ENCODE data around the gene SCNN1G.
"Not testable (repeated sequence)": the region's sequence is repeated elsewhere in the genome, so short reads cannot be mapped to it uniquely, and the experiment has no call there.

Gene SCNN1G, protein sequence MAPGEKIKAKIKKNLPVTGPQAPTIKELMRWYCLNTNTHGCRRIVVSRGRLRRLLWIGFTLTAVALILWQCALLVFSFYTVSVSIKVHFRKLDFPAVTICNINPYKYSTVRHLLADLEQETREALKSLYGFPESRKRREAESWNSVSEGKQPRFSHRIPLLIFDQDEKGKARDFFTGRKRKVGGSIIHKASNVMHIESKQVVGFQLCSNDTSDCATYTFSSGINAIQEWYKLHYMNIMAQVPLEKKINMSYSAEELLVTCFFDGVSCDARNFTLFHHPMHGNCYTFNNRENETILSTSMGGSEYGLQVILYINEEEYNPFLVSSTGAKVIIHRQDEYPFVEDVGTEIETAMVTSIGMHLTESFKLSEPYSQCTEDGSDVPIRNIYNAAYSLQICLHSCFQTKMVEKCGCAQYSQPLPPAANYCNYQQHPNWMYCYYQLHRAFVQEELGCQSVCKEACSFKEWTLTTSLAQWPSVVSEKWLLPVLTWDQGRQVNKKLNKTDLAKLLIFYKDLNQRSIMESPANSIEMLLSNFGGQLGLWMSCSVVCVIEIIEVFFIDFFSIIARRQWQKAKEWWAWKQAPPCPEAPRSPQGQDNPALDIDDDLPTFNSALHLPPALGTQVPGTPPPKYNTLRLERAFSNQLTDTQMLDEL

DNA sequence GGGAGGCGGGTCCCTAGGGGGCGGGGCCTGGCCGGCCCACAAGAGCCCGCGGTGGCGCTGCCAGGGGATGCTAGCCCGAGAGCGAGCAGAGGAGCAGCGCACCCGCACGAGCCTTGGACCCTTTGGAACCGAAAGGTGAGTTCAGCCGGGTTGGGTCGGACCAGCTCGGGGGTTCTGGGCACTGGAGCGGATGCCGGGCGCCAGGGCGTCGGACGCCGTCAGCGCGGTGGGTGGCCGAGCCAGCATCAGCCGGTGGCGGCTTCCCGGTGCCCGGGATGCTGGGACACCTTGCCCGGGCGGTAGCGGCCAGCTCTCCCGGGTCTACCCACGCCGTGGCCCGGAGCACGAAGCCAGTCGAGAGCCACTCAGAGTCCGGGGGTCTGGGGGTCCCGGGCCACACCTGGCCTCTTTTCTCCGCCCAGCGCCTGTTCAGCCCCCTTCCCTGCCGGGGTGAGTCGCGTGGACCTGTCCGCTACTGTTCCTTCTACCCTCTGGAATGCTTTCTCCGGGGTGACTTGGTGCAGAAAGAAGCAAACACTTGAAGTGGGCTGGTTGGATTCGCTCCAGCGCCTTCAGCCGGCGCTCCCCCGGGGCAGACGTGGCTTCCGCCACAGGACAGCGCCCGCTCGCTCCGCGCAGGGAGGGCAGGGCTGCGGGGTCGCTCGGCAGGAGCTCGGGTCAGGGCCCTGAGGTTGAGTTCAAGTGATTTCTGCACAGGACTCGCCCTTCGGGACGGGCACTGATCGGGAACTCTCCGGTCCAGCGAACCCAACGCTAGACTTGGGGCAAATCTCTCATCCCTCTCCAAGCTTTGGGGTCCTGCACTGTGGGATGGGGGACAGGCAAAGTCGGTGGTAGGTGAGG, at the start of gene SCNN1G:
Gene SCNN1G, plus strand, starts transcription at position 67 of the 864 bp plus-strand sequence. CDS start 3,527 bp downstream, outside the sequence.
- DNase-seq (ENCODE audit: extremely low read depth in 1 of 2, low read depth in 1 of 2) = no peak

DNA sequence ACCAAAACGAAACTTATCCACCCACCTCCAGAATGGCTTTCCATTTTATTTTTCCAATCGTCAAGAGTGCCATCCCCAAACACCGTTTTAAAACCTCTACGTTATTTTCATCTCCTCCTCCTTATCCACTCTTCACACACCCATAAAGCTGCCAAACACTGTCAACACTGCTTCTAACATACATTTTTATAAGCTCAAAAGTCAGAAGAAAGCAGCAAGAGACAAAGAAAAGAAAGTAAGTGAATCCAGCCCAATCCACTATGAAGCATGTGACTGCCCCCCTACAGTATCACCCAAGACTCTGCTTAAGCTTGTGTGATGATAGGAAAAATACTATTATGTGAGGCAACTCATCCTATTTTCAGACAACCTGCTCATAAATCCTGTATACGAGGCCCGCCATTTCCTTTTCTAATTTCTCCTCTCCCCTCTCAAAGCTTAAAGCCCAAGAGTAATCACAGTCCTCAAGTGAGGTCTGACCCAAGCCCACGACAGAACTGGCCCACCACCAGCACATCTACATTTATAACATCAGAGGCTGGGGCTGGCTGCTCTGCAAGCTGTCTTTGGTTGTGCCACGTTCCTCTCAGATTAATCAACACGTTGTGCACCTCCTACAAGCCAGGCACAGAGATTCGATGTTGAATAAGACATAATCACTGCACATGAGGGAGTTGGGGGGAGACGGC, 49.6 kb upstream of the SCNN1G start:
- DNase-seq (ENCODE audit: extremely low read depth in 1 of 2, low read depth in 1 of 2) = no peak

DNA sequence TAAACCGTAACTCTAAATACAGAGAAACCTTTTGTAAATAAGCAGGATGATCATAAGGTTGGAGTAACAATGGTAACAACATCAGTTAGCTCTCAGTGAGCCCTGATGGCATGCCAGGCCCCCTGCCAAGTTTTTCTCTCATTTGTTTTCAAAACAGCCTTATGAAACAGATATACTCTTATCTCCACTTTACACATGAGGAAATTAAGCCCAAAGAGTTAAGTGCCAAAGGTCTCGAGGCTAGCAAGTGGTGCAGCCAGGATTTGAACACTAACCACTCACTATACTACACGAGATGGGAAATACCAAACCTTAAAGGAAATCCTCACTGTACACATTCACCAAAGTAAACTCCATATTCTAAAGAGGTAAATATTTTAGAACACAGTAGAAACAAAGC, 48.3 kb upstream of the SCNN1G start:
- DNase-seq (ENCODE audit: extremely low read depth in 1 of 2, low read depth in 1 of 2) = no peak

DNA sequence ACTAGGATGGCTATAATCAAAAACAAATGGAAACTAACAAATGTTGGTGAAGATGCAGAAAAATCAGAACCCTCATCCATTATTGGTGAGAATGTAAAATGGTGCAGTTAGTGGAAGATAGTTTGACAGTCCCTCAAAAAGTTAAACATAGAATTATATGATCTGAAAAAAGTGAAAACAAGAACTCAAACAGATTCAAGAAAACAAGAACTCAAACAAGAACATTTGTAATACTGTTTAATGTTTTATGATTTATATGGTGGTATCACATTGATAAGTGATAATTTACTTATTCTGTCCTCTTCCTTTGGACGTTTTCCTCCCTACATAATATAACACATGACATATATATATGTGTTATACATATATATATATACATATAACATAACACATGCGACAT, 45.3 kb upstream of the SCNN1G start:
- no peak for DNase-seq (ENCODE audit: extremely low read depth in 1 of 2, low read depth in 1 of 2)

DNA sequence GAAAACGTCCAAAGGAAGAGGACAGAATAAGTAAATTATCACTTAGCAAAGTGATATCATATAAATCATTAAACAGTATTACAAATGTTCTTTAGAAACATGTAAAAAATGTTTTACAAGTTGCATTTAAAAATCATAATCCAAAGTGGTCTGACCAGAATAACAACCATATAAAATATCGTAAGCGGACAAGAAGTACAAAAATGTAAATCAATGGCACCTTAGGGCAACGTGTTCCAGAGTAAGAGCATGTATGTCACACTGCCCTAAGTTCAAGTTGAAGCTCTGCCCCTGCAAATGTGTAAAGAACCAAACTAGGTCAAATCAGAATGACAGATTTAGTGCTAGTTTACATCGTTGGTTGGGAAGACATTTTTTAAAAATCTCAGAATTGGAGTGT, 44.7 kb upstream of the SCNN1G start:
- DNase-seq (ENCODE audit: extremely low read depth in 1 of 2, low read depth in 1 of 2) = no peak

DNA sequence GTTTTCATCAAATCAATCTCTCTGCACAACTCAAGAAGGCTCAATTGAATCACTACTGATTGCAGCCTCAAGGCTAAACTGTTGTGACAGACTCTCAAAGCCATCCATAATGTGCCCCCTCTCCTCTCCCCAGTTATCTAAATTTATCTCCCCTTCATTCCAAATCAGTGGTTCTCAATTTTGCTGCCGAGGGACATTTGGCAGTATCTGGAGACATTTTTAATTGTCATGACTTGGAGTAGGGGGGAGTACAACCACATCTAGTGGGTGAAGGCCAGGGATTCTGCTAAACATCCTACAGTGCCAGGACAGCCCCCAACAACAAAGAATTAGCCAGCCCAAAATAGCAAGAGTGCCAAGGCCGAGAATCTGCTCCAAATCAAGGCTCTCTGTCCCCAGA, 42.4 kb upstream of the SCNN1G start:
- DNase-seq (ENCODE audit: extremely low read depth in 1 of 2, low read depth in 1 of 2) = no peak

DNA sequence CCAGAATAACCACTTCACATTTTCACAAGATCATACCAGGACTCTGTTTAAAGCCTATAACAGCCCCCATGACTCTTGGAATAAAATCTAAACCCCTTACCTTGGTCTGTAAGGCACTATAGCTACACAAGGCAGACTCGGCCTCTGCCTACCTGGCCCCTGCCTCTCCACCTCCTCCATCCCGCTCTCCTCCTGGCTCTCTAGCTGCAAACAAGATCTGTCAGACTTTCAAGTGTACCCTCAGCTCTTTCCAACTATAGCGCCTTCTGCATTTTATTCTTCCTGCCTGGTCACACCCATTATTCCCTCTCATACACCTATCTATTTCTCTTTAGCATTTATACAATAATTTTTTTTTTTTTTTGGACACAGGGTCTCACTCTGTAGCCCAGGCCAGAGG, 41.5 kb upstream of the SCNN1G start:
- no peak for DNase-seq (ENCODE audit: extremely low read depth in 1 of 2, low read depth in 1 of 2)

DNA sequence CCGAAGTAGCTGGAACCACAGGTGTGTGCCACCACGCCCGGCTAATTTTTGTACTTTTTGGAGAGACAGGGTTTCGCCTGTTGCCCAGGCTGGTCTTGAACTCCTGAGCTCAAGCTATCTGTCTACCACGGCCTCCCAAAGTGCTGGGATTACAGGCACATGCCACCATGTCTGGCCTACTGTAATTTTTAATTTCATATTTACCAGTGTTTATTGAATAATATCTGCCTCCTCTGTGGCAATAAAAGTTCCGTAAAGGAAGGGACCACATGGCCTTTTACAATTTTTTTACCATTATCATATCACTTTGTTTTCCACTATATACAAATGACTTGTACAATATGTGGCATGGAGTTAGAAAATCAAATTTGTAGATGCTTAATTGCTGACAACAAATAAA, 41.0 kb upstream of the SCNN1G start:
- no peak for DNase-seq (ENCODE audit: extremely low read depth in 1 of 2, low read depth in 1 of 2)

DNA sequence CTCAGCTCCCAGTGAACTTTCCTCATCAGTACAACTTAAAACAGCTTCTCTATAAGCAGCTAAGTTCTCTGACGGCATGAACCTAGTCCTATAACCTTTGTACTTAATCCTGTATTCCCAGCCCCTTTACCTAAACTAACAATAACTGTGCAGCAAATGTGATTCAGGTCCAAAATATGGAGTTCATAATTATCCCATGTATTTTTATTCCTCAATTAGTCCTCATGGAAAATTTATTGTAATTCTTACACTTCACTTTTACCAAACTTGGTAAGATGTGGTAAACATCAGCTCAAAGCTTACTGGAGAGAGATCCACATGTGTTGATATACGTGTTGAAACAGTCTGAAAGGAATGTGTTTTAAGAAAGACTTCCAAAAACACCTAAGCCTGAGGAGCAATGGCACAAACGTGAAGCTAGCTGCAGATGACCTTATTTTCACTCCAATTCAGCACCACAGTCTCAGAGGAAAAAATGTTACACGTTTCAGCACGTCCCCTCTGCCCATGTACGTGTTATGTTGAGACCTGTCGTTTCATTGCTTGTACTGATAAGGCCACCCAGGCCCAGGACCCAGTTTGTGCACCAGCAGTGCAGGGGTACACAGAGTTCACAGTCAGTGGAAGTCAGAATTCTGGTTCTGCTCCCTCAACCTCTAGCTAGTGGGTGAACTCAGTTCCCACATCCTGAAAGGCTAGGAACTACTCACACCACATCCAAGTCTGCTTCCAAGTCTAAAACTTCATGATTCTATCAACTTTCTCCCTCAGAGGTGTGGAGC, 40.4 kb upstream of the SCNN1G start:
- DNase-seq (ENCODE audit: extremely low read depth in 1 of 2, low read depth in 1 of 2) = no peak

DNA sequence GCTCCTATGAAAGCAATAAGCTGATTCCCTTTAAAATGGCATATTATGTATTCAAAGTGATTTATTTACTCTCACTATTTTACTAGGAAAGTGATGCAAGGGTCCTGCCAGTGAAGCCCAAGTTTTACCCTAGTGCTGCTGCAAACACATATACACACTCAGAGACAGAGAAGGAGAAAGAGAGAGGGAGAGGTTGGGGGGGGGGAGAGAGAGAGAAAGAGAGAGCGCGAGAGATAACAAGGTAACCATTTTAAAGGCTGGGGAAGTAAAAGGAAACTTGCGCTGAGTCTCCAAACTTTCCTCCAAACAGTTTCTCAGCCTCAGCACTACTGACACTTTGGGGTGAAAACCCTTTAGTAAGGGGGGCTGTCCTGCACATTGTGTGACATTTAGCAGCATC, 39.2 kb upstream of the SCNN1G start:
- no peak for DNase-seq (ENCODE audit: extremely low read depth in 1 of 2, low read depth in 1 of 2)

DNA sequence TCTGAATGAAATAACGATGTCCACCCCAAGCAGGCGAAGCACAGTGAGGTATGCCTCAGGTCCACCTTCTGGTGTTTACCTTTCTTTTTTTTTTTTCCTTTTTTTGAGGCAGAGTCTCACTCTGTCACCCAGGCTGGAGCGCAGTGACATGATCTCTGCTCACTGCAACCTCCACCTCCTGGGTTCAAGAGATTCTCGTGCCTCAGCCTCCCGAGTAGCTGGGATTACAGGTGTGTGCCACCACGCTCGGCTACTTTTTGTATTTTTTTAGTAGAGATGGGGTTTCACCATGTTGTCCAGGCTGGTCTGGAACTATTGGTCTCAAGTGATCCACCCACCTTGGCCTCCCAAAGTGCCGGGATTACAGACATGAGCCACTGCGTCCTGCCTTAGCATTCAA, 38.2 kb upstream of the SCNN1G start:
- not testable (repeated sequence) for DNase-seq (ENCODE audit: extremely low read depth in 1 of 2, low read depth in 1 of 2)

DNA sequence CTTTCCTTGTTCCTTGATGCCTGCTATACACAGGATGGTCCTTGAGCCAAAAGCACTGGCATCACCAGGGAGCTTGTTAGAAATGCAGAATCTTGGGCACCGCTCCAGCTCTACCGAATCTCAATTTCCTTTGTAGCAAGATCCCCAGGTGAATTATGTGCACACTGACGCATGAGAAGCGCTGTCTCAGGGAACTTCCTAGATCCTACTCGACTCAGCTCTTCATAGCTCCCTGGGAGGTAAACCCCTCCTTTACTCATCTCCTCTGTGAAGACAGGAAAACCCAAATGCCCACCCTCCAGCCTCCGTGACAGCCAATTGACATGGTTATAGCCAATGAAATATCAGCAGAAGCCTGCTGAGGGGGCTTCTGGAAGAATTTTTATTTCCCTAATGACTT, 37.4 kb upstream of the SCNN1G start:
- no peak for DNase-seq (ENCODE audit: extremely low read depth in 1 of 2, low read depth in 1 of 2)

DNA sequence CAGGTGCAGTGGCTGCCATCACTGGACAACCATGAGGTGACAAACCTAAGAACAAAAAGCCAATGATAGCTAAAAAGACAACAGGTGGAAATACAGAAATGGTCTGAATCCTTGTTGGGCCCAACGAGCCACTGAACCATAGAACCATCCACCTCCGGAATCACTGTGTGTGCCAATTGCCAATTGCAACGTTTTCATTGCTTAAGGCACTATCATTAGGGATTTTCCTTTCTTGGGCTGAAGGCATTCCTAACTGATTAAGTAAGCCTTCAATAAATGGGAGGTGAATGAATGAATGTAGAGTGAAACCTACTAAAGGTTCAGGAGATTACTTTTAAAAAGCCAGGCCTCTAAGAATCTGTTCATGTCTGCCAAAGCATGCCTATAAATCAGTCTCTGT, 36.9 kb upstream of the SCNN1G start:
- no peak for DNase-seq (ENCODE audit: extremely low read depth in 1 of 2, low read depth in 1 of 2)

DNA sequence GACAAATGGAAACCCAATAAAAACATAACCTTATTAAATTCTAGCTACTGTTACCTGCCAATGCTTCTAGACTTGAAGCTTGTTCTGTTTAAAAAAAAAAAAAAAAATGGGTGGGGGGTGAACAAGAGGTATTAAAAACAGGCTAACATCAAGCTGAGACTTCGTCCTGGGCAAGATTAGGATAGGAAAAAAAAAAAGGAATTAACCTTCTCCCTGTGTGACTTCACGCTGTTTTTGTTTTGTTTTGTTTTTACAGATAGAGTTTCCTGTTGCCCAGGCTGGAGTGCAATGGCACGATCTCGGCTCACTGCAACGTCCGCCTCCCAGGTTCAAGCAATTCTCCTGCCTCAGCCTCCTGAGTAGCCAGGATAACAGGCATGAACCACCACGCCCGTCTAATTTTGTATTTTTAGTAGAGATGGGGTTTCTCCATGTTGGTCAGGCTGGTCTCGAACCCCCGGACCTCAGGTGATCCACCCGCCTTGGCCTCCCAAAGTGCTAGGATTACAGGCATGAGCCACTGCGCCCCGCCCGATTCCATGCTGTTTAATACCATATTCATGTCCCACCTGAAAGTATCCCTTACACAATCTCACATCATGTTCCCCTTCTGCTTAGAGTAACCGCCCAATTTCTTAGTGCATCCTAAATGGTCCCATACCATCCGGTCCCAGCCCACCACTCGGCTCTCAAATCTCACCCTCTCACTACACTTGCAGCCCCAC, 35.5 kb upstream of the SCNN1G start:
- DNase-seq (ENCODE audit: extremely low read depth in 1 of 2, low read depth in 1 of 2) = no peak

DNA sequence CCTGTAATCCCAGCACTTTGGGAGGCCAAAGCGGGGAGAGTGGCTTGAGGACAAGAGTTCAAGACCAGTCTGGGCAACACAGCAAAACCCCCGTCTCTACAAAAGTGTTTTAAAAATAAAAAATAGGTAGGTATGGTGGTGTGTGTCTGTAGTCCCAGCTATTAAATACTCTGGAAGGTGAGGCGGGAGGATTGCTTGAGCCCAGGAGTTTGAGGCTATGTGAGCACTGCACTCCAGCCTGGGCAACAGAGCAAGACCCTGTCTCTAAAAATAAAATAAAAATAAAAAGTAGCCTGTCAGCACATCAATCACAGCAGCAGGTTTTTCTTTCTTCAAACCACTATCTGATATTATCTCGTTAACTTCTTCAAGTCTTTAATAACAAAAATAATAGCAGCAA, 34.9 kb upstream of the SCNN1G start:
- no peak for DNase-seq (ENCODE audit: extremely low read depth in 1 of 2, low read depth in 1 of 2)

DNA sequence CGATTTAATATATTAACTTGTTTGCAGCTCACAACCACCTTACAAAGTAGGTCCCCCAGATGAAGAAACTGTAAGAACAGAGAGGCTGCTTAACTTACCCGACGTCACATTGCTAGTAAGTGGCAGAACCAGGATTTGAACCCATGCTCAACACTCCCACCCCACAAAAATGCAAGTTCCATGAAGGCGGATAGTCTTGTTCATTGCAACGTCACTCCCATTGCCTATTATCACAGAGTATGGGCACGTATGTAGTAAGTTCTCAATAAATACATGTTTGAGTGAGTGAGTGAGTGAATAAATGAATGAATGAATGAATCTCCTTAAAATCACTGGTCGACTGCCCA, 34.4 kb upstream of the SCNN1G start:
- no peak for DNase-seq (ENCODE audit: extremely low read depth in 1 of 2, low read depth in 1 of 2)

DNA sequence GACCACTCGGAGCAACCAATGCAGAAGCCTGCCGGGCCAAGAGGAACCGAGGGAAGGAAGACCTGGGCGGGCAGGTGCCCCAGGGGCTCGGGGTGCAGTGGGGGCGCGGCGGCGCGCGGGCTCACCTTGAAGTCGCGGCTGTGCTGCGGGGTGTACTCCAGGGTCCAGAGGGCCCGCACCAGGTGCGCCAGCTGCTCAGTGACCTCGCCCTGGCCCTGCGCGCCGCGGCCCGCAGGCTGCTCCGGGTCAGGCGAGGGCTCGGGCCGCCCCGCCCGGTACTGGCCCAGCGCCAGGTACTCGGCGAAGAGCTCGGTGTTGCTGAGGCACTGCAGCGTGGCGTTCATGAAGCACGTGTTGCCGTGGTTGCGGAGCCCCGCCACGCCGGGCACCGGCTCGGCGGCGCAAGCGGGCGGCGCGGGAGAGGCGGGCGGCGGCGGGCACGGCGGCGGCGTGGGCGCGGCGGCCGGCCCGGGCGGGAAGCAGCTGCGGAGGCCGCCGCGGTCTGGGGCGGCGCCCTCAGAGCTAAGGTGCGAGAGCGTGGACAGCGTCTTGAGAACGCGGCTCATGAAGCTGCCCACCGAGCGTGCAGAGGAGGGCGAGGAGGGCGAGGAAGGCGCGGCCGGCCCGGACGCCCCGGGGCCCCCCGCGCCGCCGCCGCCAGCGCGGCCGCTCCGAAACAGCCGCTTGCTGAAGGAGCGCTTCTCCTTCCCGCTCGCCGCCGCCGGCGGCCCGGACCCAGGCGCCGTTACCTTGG, 33.9 kb upstream of the SCNN1G start:
- DNase-seq (ENCODE audit: extremely low read depth in 1 of 2, low read depth in 1 of 2) = peak; percentile 5 to 11

DNA sequence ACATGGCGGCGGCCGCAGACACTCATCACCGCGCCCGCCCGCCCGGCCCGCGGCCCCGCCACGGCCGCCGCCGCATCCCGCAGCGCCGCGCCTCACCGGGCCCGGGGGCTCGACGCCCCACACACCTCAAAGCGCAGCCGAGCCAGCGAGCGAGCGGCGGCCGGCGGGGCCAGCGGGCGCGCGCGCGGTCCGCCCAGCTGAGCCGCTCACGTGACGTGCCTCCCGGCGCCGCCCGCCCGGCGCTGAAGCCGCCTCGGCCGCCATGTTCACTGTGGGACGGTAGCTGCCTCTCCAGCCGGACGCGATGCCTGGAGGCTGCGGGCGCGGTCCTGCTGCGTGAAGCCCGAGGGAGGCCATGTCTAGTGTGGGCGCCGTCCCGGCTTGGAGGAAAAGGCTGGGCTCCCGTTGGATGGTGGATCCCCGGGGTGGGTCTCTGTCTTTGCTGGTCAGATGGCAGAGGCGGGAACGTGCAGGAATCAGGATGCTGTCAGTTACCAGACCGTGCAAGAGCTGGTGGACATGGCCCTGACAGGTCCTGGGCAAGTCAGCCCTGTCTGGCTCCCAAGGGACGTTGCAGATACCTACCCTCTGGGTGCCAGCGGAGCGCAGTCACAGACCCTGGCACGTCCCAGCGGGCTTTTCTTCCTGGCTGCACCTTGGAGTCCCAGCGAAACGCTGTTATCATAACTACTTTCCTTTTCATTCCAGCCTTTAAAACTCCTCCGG, 33.1 kb upstream of the SCNN1G start, which contains the start of gene USP31:
Gene USP31, minus strand, starts transcription at position 186 of the 726 bp plus-strand sequence. Its CDS starts 182 bp downstream, at position 4.
- peak; percentile 79 to 87 for DNase-seq (ENCODE audit: extremely low read depth in 1 of 2, low read depth in 1 of 2)
